Skeletal muscle cell (primary cell): ENCODE measurements around the gene SPARC.

Source experiments
- DNase-seq: peaks from one replicate; pipeline ENCODE4 v3.0.0-alpha.2; 2010; ENCODE audit warnings: low read depth
- H3K4me3 ChIP-seq: 2 replicates; pipeline ENCODE4 v1.5.1; 2011; ENCODE audit warnings: low read depth, mild to moderate bottlenecking, control low read depth, low read length, moderate library complexity

Gene SPARC

DNA sequence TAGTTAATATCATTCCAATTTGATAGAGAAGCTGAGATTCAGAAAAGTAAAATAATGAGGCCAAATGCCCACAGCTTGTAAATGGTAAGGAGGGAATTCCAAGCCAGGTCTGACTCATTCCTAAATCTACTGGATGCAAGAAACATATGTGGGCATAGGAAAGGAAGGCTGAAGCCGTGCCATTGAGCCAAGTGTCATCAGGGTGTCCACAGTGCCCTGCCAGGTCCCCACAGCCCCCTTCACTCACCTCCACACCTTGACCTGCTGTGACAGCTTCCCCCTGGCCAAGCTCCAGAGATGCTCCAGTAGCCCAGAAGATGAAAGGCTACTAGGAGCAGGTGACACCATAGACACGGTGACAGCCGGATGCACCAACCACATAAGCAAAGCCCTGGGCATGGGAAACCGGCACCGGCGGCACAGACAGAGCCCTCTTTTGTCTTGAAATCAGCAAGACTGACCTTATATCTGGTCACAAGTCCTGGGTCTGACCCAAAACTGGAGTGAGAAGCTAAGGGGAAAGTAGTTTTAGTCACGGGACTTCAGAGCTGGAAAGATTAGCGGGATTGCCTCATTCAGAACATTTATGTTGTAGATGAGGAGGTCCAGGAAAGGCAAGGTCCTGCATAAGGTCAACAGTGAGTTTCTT lies 75.5 kb downstream of the SPARC start:
- no peak for DNase-seq
- no peak overlapping the region for H3K4me3 ChIP-seq
